GM12892 (cell line): Measurements from ENCODE around the gene COQ5.

ENCODE experiments used
- POLR2A ChIP-seq: IDR thresholded peaks from 2 replicates; pipeline ENCODE4 v1.6.1; 2011; ENCODE audit warnings: low read depth, low read length, control low read depth
- POLR2AphosphoS5 ChIP-seq: IDR thresholded peaks from 2 replicates; pipeline ENCODE4 v1.6.1; 2011; ENCODE audit warnings: low read depth, low read length, control low read depth
- TAF1 ChIP-seq: IDR thresholded peaks from 2 replicates; pipeline ENCODE4 v1.6.1; 2011; ENCODE audit warnings: low read depth, mild to moderate bottlenecking, control low read depth, low read length, borderline replicate concordance

DNA sequence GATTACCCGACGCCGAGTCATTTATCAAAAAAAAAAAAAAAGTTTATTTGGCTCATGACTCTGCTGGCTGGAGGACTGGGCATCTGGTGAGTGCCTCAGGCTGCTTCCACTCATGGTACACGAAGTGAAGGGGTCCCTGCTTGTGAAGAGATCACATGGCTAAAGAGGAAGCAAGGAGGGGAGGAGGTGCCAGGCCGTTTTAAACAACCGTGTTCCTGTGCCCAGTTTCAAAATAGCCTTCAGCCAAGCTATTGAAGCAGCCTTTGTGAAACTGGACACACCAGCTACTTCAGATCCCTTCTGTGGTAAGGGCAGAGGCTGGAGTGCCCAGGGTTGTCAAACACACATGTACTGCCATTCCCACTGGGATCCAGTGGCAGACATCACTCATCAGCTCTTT, 44.6 kb upstream of the COQ5 start:
- no peak for TF ChIP-seq POLR2AphosphoS5
- TF ChIP-seq TAF1 = no peak
- TF ChIP-seq POLR2A = no peak
